Stimulated activated CD8-positive, alpha-beta memory T cell treated with anti-CD3 and anti-CD28 coated beads, Interleukin-2, amount 100 ng/mL, for 1 hour (primary cell): ENCODE results near the gene SCAMP1.

Experiments used
- DNase-seq, 2 donors: peaks; one replicate each; pipeline ENCODE4 v3.0.0-alpha.2; 2020; ENCODE audit warnings: low read depth in 2 of 2

Gene SCAMP1

GRCh38 chr5:78495800-78496199 is 135.4 kb downstream of the SCAMP1 start:
- DNase-seq = no peak

DNA sequence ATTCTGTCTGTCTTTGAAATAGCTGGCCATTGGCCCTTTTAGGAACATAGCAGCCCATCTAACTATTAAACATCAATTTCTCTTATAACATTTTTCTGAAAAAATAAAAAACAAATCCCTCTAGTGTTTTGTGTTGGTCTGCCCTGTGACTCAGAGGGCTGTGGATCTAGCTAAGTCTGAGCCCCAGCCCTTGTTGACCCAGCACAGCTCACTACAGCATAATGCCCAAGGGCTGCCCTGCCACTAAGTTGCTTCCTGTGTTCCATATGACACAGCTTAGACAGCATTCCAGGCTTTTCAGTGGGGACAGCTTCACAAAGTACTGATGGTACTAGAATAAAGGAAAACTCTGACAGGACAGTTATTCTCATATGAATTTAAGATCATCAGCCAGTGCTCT is 136.0 kb downstream of the SCAMP1 start:
- no peak for DNase-seq

DNA sequence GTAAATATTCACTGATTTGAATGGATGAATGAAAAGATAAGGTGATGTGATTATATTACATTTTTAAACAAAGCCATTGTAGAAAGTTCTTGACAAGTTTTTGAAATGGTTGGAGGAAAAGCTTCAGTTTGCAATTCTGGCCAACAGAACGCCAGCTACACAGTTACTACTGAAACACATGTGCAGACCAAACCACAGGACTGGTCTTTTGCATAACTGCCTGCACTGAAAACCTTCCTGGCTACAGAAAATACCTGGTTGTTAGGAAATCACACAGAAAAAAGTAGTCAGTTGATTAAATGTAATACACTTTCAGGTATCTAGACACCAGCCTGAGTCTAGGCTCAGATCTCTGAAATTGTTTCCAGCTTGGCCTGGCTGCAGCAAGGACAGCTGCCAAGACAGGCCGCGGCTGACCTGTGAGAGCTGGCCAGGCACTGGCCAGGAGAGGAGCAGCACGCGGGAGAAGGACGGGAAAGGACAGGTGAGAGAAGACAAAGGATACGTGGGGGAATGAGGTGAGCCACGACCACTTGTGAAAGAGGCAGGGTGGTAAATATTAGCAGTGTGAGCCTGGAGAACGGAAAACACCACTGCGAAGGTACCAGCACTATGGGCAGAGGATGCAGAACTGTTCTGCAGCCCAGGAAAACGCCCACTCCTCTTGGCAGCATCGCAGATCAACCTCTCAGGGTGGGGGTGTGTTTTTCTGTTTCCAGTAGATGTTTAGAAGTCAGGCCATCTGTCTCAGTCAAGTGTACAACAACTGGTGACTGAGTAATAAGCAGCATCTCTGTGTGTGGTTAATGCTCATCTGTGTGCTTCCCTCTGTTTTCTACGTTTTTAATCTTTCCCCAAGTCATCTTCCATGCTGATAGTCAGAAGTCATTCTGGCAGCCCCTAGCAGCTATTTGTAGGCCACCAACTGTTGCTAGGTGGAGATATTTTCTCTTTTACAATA is 137.4 kb downstream of the SCAMP1 start:
- no peak for DNase-seq

DNA sequence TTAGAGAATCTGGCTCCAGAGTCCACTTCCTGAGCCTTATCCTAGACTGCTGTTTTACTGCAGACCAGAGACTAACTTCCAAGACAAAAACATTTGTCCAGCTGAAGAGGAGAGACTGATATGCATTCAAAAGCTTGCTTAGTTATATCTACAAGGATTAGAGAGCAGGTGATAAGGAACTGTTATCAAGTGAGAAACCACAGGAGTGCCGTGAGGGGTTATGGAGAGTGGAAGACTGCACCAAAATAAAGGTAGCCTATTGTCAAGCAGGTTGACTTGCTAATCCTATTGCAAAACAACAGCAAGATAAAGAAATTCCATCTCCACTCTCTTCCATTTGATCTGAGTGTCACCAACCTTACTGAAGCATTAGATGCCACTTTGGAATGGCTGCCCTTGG is 139.1 kb downstream of the SCAMP1 start:
- DNase-seq = no peak

GRCh38 chr5:78500028-78500427 is 139.6 kb downstream of the SCAMP1 start:
- no peak for DNase-seq

DNA sequence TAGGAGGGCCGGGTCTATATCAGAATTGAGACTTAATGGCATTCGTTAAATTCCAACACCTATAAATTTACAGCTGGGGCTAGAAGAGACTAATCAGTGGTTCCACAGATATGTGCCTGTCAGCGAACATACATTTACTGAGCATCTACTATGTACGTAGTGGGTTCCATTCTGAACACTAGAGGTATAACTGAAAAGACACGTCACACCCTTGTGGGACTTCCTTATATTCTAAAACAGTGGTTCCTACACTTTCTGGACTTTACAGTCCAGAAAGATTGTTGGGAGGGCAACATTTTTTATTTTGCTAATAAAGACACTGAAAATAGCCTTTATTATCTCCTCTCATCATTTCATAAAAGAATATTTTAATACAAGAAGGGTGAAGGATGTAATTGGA is 140.5 kb downstream of the SCAMP1 start:
- no peak for DNase-seq

- no peak for DNase-seq
These were observed 141.3 kb downstream of the SCAMP1 start for GRCh38 chr5:78501411-78502352.

- DNase-seq = no peak
These were observed 143.7 kb downstream of the SCAMP1 start for GRCh38 chr5:78503958-78504653.

DNA sequence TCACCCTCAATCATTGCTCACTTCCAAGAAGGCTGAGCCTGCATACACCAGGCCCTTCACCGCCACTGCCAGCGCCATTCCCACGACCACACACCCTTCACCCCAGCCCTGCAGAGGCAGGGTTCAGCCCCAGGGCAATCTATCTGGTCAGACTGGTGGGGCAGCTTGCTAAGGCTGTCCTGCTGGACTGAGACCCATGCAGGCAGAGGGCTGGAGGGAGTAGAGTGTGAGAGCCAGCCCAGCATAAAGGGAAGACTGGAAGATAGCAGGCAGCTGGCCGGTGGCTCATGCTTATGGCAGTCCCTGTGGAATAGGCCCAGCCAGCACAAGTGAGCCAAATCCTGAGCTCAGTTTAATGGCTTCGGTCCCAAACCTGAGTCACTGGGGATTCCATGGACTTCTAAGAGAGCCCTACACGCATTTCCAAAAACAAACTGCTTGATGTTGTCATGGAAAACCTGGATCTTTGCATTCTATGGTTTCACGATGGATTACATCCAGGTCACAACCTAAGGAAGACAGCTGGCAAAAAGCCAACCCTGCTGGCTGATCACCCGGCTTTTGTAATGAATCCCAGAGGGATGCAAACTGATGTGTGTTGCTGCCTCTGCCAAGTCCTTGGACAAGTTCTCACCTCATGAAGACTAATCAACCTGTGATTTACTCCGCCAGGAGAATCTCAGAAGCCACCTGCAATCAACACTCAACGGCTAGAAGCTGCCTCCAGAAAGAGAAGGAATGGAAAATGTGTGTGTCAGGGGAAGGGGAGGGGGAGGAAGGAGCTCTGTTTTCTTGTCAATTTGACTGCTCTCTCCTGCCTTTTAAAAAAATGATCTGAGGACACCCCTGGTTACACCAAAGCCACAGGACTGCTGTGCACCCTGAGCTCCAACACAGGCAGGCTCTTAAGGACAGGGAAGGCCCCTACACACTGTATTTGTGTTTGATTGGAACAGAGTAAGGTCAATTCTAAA is 144.6 kb downstream of the SCAMP1 start:
- no peak for DNase-seq

DNA sequence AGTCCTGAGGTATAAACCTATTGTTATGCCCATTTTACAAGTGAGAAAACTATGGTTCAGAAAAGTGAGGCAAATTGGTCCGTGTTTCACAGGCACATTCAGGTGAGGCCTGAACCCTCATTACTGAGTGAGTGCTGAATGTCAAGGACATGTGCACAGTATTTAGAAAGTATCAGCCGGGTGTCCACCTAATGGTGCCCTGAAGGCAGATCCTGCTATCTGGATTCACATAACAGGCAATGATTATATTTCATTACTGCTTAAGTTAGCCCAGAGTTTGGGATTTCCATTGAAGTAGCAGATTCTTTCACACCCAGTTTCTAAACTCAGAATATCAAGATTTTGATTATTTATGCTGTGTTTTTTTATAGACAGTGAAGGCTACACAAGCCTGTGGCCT is 145.4 kb downstream of the SCAMP1 start:
- no peak for DNase-seq

- DNase-seq = no peak
These were observed 146.0 kb downstream of the SCAMP1 start for GRCh38 chr5:78506261-78507024.

GRCh38 chr5:78507531-78507930 is 147.1 kb downstream of the SCAMP1 start:
- DNase-seq = no peak

DNA sequence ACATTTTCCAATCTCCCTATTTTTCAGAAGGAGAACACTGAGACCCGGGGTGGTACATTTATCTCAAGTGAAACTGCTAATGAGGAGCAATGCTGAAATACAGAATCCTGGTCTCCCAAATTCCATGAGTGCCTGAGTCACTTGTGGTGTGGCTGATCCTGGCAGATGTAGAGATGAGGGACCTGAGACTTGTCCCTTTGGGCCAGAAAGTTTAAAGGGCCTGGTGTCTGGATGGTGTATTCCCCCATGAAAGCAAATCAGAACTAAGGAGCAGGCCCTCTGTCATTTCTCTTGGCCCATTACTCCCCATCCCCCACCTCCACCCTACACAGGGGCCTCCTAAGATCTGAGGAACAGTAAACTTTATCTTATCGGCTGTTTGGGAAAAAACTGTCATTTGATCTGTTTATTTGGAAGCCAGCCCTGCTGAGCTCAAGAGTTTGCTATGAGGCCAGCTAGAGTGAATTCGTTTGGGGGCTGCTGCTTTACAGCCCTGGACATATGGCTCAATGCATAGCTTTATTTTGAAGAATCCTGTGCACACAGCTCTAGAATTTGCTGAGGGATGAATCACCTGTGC is 147.9 kb downstream of the SCAMP1 start:
- DNase-seq = no peak

DNA sequence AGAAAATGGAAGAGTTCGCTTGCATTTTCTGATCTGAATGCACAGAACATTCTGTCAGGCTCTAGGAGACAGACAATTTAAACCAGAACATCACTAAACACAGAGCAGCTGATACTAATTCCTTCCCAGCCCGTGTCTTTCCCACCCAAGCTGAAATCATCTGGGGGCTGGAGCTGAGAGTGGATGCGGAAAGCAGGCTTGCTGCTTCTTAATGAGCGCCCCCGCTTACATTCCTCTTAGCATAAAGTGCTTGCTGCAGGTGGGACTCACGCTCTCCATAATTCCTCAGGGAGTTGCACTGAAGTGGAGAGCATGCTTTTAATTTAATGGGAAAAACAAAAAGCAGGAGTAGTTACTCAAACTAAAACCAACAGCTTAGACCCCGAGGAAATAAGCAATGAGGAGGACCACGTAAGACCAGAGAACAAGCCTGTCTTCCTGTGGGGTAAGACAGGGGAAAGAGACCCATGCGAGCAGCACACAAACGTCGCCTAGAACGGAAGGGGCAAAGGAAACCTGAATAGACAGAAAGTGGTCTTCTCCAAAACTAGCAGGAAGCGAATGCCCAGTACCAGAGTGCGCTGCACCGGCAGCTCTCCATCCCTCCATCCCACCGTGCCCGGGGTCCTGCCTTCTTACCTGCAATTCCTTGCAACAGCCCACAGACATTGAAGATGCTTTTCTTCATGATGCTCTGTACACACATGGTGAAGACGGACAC is 148.9 kb downstream of the SCAMP1 start:
- no peak for DNase-seq

- DNase-seq = peak in 1 of 2 donors; percentile 9
These were observed 149.7 kb downstream of the SCAMP1 start for GRCh38 chr5:78509884-78510769.

DNA sequence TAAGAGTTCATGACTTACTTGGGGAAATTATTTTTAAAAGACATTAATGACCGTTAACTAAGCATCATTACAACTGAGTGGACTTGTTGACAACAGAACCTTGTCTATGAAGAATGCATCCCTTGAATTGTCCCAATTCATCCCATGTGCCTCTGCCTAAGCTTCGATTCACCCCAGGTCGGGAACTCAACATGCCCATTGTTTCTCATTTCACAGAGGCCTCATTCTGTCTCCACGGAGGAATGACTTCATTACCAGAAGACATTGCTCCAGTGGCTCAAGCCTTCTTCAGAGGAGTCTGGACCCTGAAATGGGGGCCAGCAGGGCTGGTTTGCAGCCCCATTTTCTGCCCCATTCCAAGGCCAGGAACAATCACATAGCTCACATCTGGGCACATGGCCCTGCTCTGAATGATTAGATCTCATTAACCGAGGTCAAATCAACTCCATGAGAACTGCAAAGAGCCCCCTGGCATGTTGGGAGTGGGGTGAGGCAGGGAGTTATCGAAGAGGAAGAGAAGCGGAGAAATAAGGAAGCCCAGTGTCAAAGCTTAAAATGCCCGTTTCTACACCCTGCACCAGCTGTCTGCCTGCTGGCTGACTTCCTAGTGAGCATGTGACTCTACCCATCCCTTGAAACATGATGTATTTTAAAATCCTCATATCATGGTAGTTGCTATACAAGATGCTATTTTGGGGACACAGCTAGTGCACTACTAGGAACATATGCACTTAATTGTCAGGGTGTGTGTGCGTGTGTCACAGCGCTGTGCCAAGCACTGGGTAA is 150.9 kb downstream of the SCAMP1 start:
- no peak for DNase-seq

DNA sequence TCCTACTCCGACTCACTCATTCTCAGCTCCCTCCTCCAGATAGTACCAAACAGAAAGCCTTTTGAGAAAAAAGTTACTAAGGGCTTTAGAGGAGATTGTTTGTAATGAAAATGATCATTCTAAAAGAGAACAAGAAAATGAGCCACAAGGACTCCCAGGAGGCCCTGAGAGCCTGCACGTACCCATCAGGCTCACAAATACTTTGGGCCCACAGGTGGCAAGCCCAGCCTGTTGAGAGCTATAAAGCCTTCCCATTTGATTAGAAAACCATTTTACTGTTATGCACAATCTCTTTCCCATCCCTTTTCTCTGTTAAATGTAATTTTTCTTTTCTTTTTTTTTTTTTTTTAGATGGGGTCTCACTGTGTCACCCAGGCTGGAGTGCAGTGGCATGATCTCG is 152.0 kb downstream of the SCAMP1 start:
- no peak for DNase-seq
